HepG2 (cell line): Measurements from ENCODE around the gene OR6A2. TPM values are rescaled to one million over a fixed set of nuclear protein-coding genes. Genes with fewer than 3 reads are reported as not detected.

Source experiments
- ATAC-seq: fragments of 200-7000 bp; cut with Tn5 transposase; 3 replicates; pipeline ENCODE4 v1.9.1; 2020; ENCODE audit warnings: mild to moderate bottlenecking, moderate library complexity
- BruUV-seq: library from RNA; stranded (reverse); fragments of 400-500 nt; replicated peaks from 2 replicates; lab custom pipeline; 2021; lab: Mats Ljungman, UMichigan
- CTCF ChIA-PET: fragments of 300-600 bp; formaldehyde crosslinking; extraction: SDS; loops from one replicate; lab custom pipeline; 2021; ENCODE audit warnings: low total read pairs, inconsistent platforms, low intra/inter-chr PET ratio; lab: Yijun Ruan, JAX
- POLR2A ChIA-PET: fragments of 350-600 bp; sonication (Branson Sonifier 250); formaldehyde crosslinking; loops from one replicate; lab custom pipeline; 2020; ENCODE audit warnings: antibody characterized with exemption, inconsistent platforms; lab: Yijun Ruan, JAX
- DNase-seq: peaks from one replicate; pipeline ENCODE4 v3.0.0-alpha.2; 2015; ENCODE audit warnings: low spot score
- FAIRE-seq: peaks from 3 replicates; lab custom pipeline; 2011; peaks lifted over from hg19 to GRCh38; lab: Jason Lieb, UNC
- H2AFZ ChIP-seq: one replicate; pipeline ENCODE4 v1.6.1; 2011; ENCODE audit warnings: low read length, inconsistent platforms
- H3K27ac ChIP-seq: fragments of 300-600 bp; 3 replicates; pipeline ENCODE4 v1.8.0; 2011; ENCODE audit warnings: mixed run types, mild to moderate bottlenecking, mixed read lengths, low read length, inconsistent platforms; ENCODE audit not compliant: insufficient read depth; ENCODE audit errors: extremely low read length
- H3K27me3 ChIP-seq, 2 experiments: fragments of 200-600 bp in 1 of 2; 2 replicates in 1 of 2; 3 replicates in 1 of 2; pipeline versions ENCODE4 v1.6.0 to v1.8.0; 2011; ENCODE audit warnings: low read length in 2 of 2, mild to moderate bottlenecking in 2 of 2, moderate library complexity in 2 of 2, inconsistent platforms in 1 of 2; ENCODE audit not compliant: insufficient read depth in 2 of 2, control insufficient read depth in 1 of 2
- H3K36me3 ChIP-seq, 2 experiments: fragments of 200-600 bp in 1 of 2; replicated peaks in 1 of 2; 2 replicates in 1 of 2; 3 replicates in 1 of 2; pipeline versions ENCODE4 v1.5.1 to v1.8.0; 2011; ENCODE audit warnings: low read length in 2 of 2, inconsistent platforms in 1 of 2; ENCODE audit not compliant: insufficient read depth in 2 of 2, control insufficient read depth in 1 of 2
- H3K4me1 ChIP-seq: 2 replicates; pipeline ENCODE4 v1.5.1; 2012; ENCODE audit warnings: low read length, inconsistent platforms; ENCODE audit not compliant: insufficient read depth
- H3K4me2 ChIP-seq: 2 replicates; pipeline ENCODE4 v1.6.0; 2011; ENCODE audit warnings: low read depth, low read length, inconsistent platforms
- H3K4me3 ChIP-seq, 3 experiments: fragments of 200-600 bp in 1 of 3; sonication (generic), shearing (Covaris generic) in 1 of 3; replicated peaks in 1 of 3; 2 replicates each; pipeline ENCODE4 v1.5.1; 2011 to 2016; ENCODE audit warnings: low read length in 3 of 3, inconsistent platforms in 2 of 3, low read depth in 2 of 3, mild to moderate bottlenecking in 2 of 3, control low read depth in 1 of 3, mixed read lengths in 1 of 3; ENCODE audit not compliant: insufficient read depth in 1 of 3
- H3K79me2 ChIP-seq: one replicate; pipeline ENCODE4 v1.6.1; 2011; ENCODE audit warnings: low read length, inconsistent platforms; ENCODE audit not compliant: insufficient read depth
- H3K9ac ChIP-seq: 2 replicates; pipeline ENCODE4 v1.6.0; 2011; ENCODE audit warnings: mild to moderate bottlenecking, low read depth, low read length, inconsistent platforms; ENCODE audit not compliant: insufficient read depth
- H3K9me3 ChIP-seq: 2 replicates; pipeline ENCODE4 v1.5.1; 2012; ENCODE audit warnings: mild to moderate bottlenecking, low read length
- H4K20me1 ChIP-seq: 2 replicates; pipeline ENCODE4 v1.6.0; 2011; ENCODE audit warnings: inconsistent platforms, mild to moderate bottlenecking, low read length, moderate library complexity; ENCODE audit not compliant: insufficient read depth
- CC2D1A ChIP-seq: sonication (generic); formaldehyde crosslinking; IDR thresholded peaks from 2 replicates; pipeline ENCODE4 v1.8.1; 2023; ENCODE audit warnings: mild to moderate bottlenecking, missing genetic modification reagents
- FOSL1 ChIP-seq: sonication (generic); formaldehyde crosslinking; IDR thresholded peaks from 2 replicates; pipeline ENCODE4 v1.9.0; 2021; ENCODE audit warnings: missing genetic modification reagents, borderline replicate concordance
- GTF3A ChIP-seq: sonication (generic); formaldehyde crosslinking; conservative IDR thresholded peaks from 2 replicates; pipeline ENCODE4 v1.4.0; 2020; ENCODE audit warnings: mild to moderate bottlenecking, missing genetic modification reagents
- KAT7 ChIP-seq: IDR thresholded peaks from 2 replicates; pipeline ENCODE4 v1.6.1; 2018; ENCODE audit warnings: borderline replicate concordance, missing compliant biosample characterization
- KMT2A ChIP-seq: sonication (generic); formaldehyde crosslinking; IDR thresholded peaks from 2 replicates; pipeline ENCODE4 v1.4.0; 2020; ENCODE audit warnings: missing genetic modification reagents
- MXD4 ChIP-seq: IDR thresholded peaks from 2 replicates; pipeline ENCODE4 v1.6.1; 2016; ENCODE audit warnings: mild to moderate bottlenecking, missing biosample characterization, missing genetic modification reagents
- MYC ChIP-seq: sonication (generic); formaldehyde crosslinking; IDR thresholded peaks from 2 replicates; pipeline ENCODE4 v1.9.0; 2021; ENCODE audit warnings: missing genetic modification reagents, borderline replicate concordance
- NCOR1 ChIP-seq: fragments of 200-600 bp; sonication (generic); IDR thresholded peaks from 2 replicates; pipeline ENCODE4 v1.7.0; 2017; ENCODE audit warnings: antibody characterized with exemption, low read length, borderline replicate concordance
- PHF20 ChIP-seq: sonication (generic); formaldehyde crosslinking; IDR thresholded peaks from 2 replicates; pipeline ENCODE4 v1.5.0; 2020; ENCODE audit warnings: mild to moderate bottlenecking, missing genetic modification reagents
- RAD21 ChIP-seq: fragments of 450-650 bp; formaldehyde crosslinking; IDR thresholded peaks from 2 replicates; pipeline ENCODE4 v1.5.0; 2020; ENCODE audit warnings: mild to moderate bottlenecking
- RAD51 ChIP-seq: fragments of 450-650 bp; IDR thresholded peaks from 2 replicates; pipeline ENCODE4 v1.6.1; 2016; ENCODE audit warnings: borderline replicate concordance
- SCMH1 ChIP-seq: sonication (generic); formaldehyde crosslinking; IDR thresholded peaks from 2 replicates; pipeline ENCODE4 v1.9.0; 2021; ENCODE audit warnings: missing genetic modification reagents, mild to moderate bottlenecking, borderline replicate concordance
- SRF ChIP-seq: IDR thresholded peaks from 2 replicates; pipeline ENCODE4 v1.6.1; 2011; ENCODE audit warnings: mild to moderate bottlenecking, low read depth, low read length, moderate library complexity
- ZNF235 ChIP-seq: sonication (generic); formaldehyde crosslinking; IDR thresholded peaks from 2 replicates; pipeline ENCODE4 v1.8.1; 2023; ENCODE audit warnings: mild to moderate bottlenecking, missing genetic modification reagents, borderline replicate concordance
- ZNF333 ChIP-seq: sonication (generic); formaldehyde crosslinking; IDR thresholded peaks from 2 replicates; pipeline ENCODE4 v1.4.0; 2020; ENCODE audit warnings: mild to moderate bottlenecking, missing genetic modification reagents, borderline replicate concordance
- ZNF354B ChIP-seq: sonication (generic); formaldehyde crosslinking; IDR thresholded peaks from 2 replicates; pipeline ENCODE4 v1.8.0; 2022; ENCODE audit warnings: mild to moderate bottlenecking, missing genetic modification reagents
- ZNF563 ChIP-seq: sonication (generic); formaldehyde crosslinking; IDR thresholded peaks from 2 replicates; pipeline ENCODE4 v1.8.0; 2022; ENCODE audit warnings: mild to moderate bottlenecking, moderate library complexity, missing genetic modification reagents
- ZUFSP ChIP-seq: sonication (generic); formaldehyde crosslinking; IDR thresholded peaks from 2 replicates; pipeline ENCODE4 v1.9.0; 2021; ENCODE audit warnings: missing genetic modification reagents, mild to moderate bottlenecking, borderline replicate concordance
- in situ Hi-C: cut with HindIII; loops from 2 replicates; pipeline ENCODE4 v1.10.0; 2017; ENCODE audit warnings: low pct_unique_long_range_greater_than_20kb; ENCODE audit not compliant: extremely low pct_ligation_motif_present
- intact Hi-C: fragments of 100-400 bp; cut with micrococcal nuclease; formaldehyde crosslinking; loops from one replicate; pipeline ENCODE4 v1.10.0; 2022; ENCODE audit not compliant: unreplicated experiment
- polyA plus RNA-seq, 8 experiments: library from polyadenylated mRNA; depleted of rRNA in 3 of 8; stranded (reverse) in 7 of 8; unstranded in 1 of 8; fragments of >200 nt; fragmentation: Illumina TruSeq in 4 of 8; extraction: Trizol in 4 of 8; gene quantifications; 2 replicates each; pipeline versions ENCODE4 v1.2.1 to v1.2.3, GENCODE V29; 2011 to 2016; ENCODE audit warnings: low read depth in 4 of 8, missing spikeins in 1 of 8, mixed read lengths in 1 of 8; ENCODE audit not compliant: insufficient read depth in 1 of 8
- total RNA-seq, 5 experiments: library from RNA; depleted of rRNA; stranded (reverse); fragments of >200 nt; fragmentation: Illumina TruSeq; extraction: Trizol; gene quantifications; 2 replicates each; pipeline ENCODE4 v1.2.3, GENCODE V29; 2016; ENCODE audit warnings: low read depth in 1 of 5

Gene OR6A2
- total and polyA plus RNA-seq, 2 of the 13 experiments (the other 11 are each of a cell fraction or from before 2014, with no cell fraction given), result not detected

- Histone ChIP-seq H2AFZ (no peak overlapping the region), H4K20me1 (no peaks in the 10 kb centered on the region), H3K27ac (no peak overlapping the region), H3K79me2 (no peaks in the 10 kb centered on the region), H3K36me3 (no peaks in the 10 kb centered on the region), H3K4me1 (no peaks in the 10 kb centered on the region), H3K9ac (no peak overlapping the region), H3K4me3 (no peak overlapping the region), H3K27me3 (no peaks in the 10 kb centered on the region), H3K4me2 (no peak overlapping the region), H3K9me3 (no peaks in the 10 kb centered on the region)
- no TSS peak for BruUV-seq
- in situ Hi-C loops, result no loop called here
- CTCF ChIA-PET, result no interaction called here
- POLR2A ChIA-PET, result no interaction called here
- ATAC-seq (no peak), DNase-seq (no peak), FAIRE-seq (no peak)
- no peak for TF ChIP-seq PHF20 (CRISPR knock-in tag)
- no peak for TF ChIP-seq KMT2A (CRISPR knock-in tag)
- TF ChIP-seq RAD21, result no peak
- no peak for TF ChIP-seq ZNF235 (CRISPR knock-in tag)
- TF ChIP-seq NCOR1, result no peak
- no peak for TF ChIP-seq ZNF354B (CRISPR knock-in tag)
- TF ChIP-seq RAD51, result no peak
- no peak for TF ChIP-seq ZNF563 (CRISPR knock-in tag)
- TF ChIP-seq SCMH1 (CRISPR knock-in tag), result no peak
- TF ChIP-seq GTF3A (CRISPR knock-in tag), result no peak
- TF ChIP-seq MYC (CRISPR knock-in tag), result no peak
- no peak for TF ChIP-seq SRF
- TF ChIP-seq FOSL1 (CRISPR knock-in tag), result no peak
- no peak for TF ChIP-seq KAT7 (CRISPR knock-in tag)
- no peak for TF ChIP-seq ZUFSP
- TF ChIP-seq ZNF333 (CRISPR knock-in tag), result no peak
- no peak for TF ChIP-seq MXD4
- TF ChIP-seq CC2D1A (CRISPR knock-in tag), result no peak
- intact Hi-C loops, result no loop called here
Measured at GRCh38 chr11:6778518-6778917, 21.0 kb downstream of the OR6A2 start.
